EH (cell line): ENCODE measurements around the gene FAM193A.
A peak's percentile ranks its signal among the peaks of the same experiment; 100 is the strongest.
"Not testable (repeated sequence)": the region's sequence is repeated elsewhere in the genome, so short reads cannot be mapped to it uniquely, and the experiment has no call there.

Source experiments
- DNase-seq: peaks from one replicate; pipeline ENCODE4 v3.0.0-alpha.2; 2015; ENCODE audit warnings: low read depth

Gene FAM193A

GRCh38 chr4:2652415-2653160, 116.1 kb downstream of the FAM193A start:
- no peak for DNase-seq

GRCh38 chr4:2660596-2661211, 124.3 kb downstream of the FAM193A start:
- DNase-seq: peak; percentile 9

GRCh38 chr4:2662598-2662997, 126.2 kb downstream of the FAM193A start:
- DNase-seq: peak; percentile 91

- DNase-seq: no peak
These were observed 126.8 kb downstream of the FAM193A start for GRCh38 chr4:2663275-2663674.

- no peak for DNase-seq
These were observed 130.3 kb downstream of the FAM193A start for GRCh38 chr4:2666722-2667247.

GRCh38 chr4:2667428-2667827, 131.0 kb downstream of the FAM193A start:
- no peak for DNase-seq

GRCh38 chr4:2671267-2671895, 134.9 kb downstream of the FAM193A start:
- DNase-seq: peak; percentile 33

- no peak for DNase-seq
These were observed 135.6 kb downstream of the FAM193A start for GRCh38 chr4:2672082-2672481.

- no peak for DNase-seq
These were observed 136.3 kb downstream of the FAM193A start for GRCh38 chr4:2672700-2673099.

GRCh38 chr4:2673157-2673556, 136.7 kb downstream of the FAM193A start:
- DNase-seq: no peak

- not testable (repeated sequence) for DNase-seq
These were observed 143.3 kb downstream of the FAM193A start for GRCh38 chr4:2679762-2680161.

- DNase-seq: no peak
These were observed 148.0 kb downstream of the FAM193A start for GRCh38 chr4:2684486-2684885.

GRCh38 chr4:2685541-2685940, 149.1 kb downstream of the FAM193A start:
- DNase-seq: peak; percentile 41

GRCh38 chr4:2686379-2687265, 150.2 kb downstream of the FAM193A start:
- no peak for DNase-seq

GRCh38 chr4:2688281-2688680, 151.8 kb downstream of the FAM193A start:
- no peak for DNase-seq

- DNase-seq: no peak
These were observed 152.2 kb downstream of the FAM193A start for GRCh38 chr4:2688697-2689096.

GRCh38 chr4:2689114-2689513, 152.7 kb downstream of the FAM193A start:
- DNase-seq: peak; percentile 10

- DNase-seq: peak; percentile 22
These were observed 153.6 kb downstream of the FAM193A start for GRCh38 chr4:2689825-2690700.

- DNase-seq: no peak
These were observed 154.9 kb downstream of the FAM193A start for GRCh38 chr4:2691313-2691712.

- no peak for DNase-seq
These were observed 155.5 kb downstream of the FAM193A start for GRCh38 chr4:2691952-2692435.

GRCh38 chr4:2694691-2695090, 158.2 kb downstream of the FAM193A start:
- peak; percentile 18 for DNase-seq
